GM12864 (cell line): ENCODE measurements around the gene ENO2.

Experiments used
- DNase-seq: peaks from one replicate; pipeline ENCODE4 v3.0.0-alpha.2; 2011; ENCODE audit warnings: low read depth
- H3K4me3 ChIP-seq: 2 replicates; pipeline ENCODE4 v1.5.1; 2011; ENCODE audit warnings: mild to moderate bottlenecking, low read depth, low read length, control low read depth
- CTCF ChIP-seq: IDR thresholded peaks from 2 replicates; pipeline ENCODE4 v1.5.1; 2011; ENCODE audit warnings: low read depth, mild to moderate bottlenecking, moderate library complexity, low read length, control low read depth, inconsistent platforms; ENCODE audit errors: missing control alignments

ENO2 gene

GRCh38 chr12:6950811-6951540, 36.6 kb downstream of the ENO2 start, which contains the start of gene PTPN6:
Gene PTPN6 (plus strand): TSS chr12:6951356. CDS start chr12:6951513, 157 bp downstream.
- TF ChIP-seq CTCF, result no peak
- peak within 1 kb of the TSS; percentile 93 for H3K4me3 ChIP-seq
- DNase-seq, result no peak

GRCh38 chr12:6951551-6952120, 37.3 kb downstream of the ENO2 start:
- no peak for DNase-seq
- TF ChIP-seq CTCF, result no peak
- peak overlapping the region; percentile 93 for H3K4me3 ChIP-seq

GRCh38 chr12:6952121-6952862, 37.9 kb downstream of the ENO2 start:
- DNase-seq, result no peak
- H3K4me3 ChIP-seq, result peak overlapping the region; percentile 93
- no peak for TF ChIP-seq CTCF

GRCh38 chr12:6952863-6953441, 38.6 kb downstream of the ENO2 start:
- TF ChIP-seq CTCF, result no peak
- no peak for DNase-seq
- H3K4me3 ChIP-seq, result peak overlapping the region; percentile 93

GRCh38 chr12:6953442-6954315, 39.3 kb downstream of the ENO2 start:
- no peak for TF ChIP-seq CTCF
- peak overlapping the region; percentile 93 for H3K4me3 ChIP-seq
- DNase-seq, result peak; percentile 92

GRCh38 chr12:6954316-6955107, 40.1 kb downstream of the ENO2 start:
- H3K4me3 ChIP-seq, result peak overlapping the region; percentile 93
- no peak for TF ChIP-seq CTCF

More at GRCh38 chr12:6954316-6955107, 40.1 kb downstream of the ENO2 start:
- no peak for DNase-seq
